Stomach (tissue), 4 donors: ENCODE data around the gene DNAJC16.

Experiments used
- CTCF ChIP-seq, 7 experiments: fragments of 450-650 bp in 4 of 7; fragments of 200-600 bp in 3 of 7; sonication (generic) in 3 of 7; IDR thresholded peaks; one replicate each; pipeline ENCODE4 v1.5.1; 2016 to 2019; ENCODE audit warnings: antibody characterized with exemption in 7 of 7, control low read depth in 2 of 7, mild to moderate bottlenecking in 1 of 7
- POLR2A ChIP-seq, 4 donors: fragments of 450-650 bp; IDR thresholded peaks; one replicate each; pipeline ENCODE4 v1.6.1; 2016; ENCODE audit warnings: antibody characterized with exemption in 4 of 4, control low read depth in 2 of 4, mild to moderate bottlenecking in 1 of 4, moderate library complexity in 1 of 4
- POLR2AphosphoS5 ChIP-seq, 3 donors: sonication (generic); formaldehyde crosslinking; IDR thresholded peaks; one replicate each; pipeline ENCODE4 v1.6.1; 2016; ENCODE audit warnings: antibody characterized with exemption in 3 of 3

GRCh38 chr1:15570861-15571260 is 44.2 kb downstream of the DNAJC16 start:
- TF ChIP-seq CTCF (IDR thresholded peaks at IDR 0.05) = no peak
- no peak for TF ChIP-seq POLR2AphosphoS5 (IDR thresholded peaks at IDR 0.05)
- TF ChIP-seq POLR2A (IDR thresholded peaks at IDR 0.05) = no peak
